Gastrocnemius medialis (tissue), 4 donors: ENCODE measurements around the gene CNPY3. TPM values are rescaled to one million over a fixed set of nuclear protein-coding genes. Genes with fewer than 3 reads are reported as not detected.

Experiments
- ATAC-seq, 2 donors: fragments of 150-250 bp; one replicate each; pipeline ENCODE4 v1.9.1; 2016
- DNase-seq, 2 donors: peaks; one replicate each; pipeline ENCODE4 v3.0.0-alpha.2; 2019
- H3K27ac ChIP-seq, 4 donors: fragments of 200-600 bp; sonication (generic); 1 replicate in 1 of 4; 2 replicates in 3 of 4; pipeline ENCODE4 v1.5.1; 2016 to 2018; ENCODE audit warnings: mild to moderate bottlenecking in 2 of 4, moderate library complexity in 1 of 4
- H3K27me3 ChIP-seq, 3 donors: fragments of 200-600 bp; sonication (generic) in 2 of 3; 1 replicate in 1 of 3; 2 replicates in 2 of 3; pipeline versions ENCODE4 v1.5.1 to v1.6.0; 2016 to 2019; ENCODE audit warnings: mild to moderate bottlenecking in 1 of 3, moderate library complexity in 1 of 3
- H3K36me3 ChIP-seq, 2 donors: fragments of 200-600 bp; sonication (generic) in 1 of 2; one replicate each; pipeline ENCODE4 v1.5.1; 2017 to 2018
- H3K4me1 ChIP-seq, 2 donors: fragments of 200-600 bp; sonication (generic) in 1 of 2; one replicate each; pipeline ENCODE4 v1.5.1; 2016 to 2017; ENCODE audit warnings: mild to moderate bottlenecking in 2 of 2
- H3K4me3 ChIP-seq, 4 donors: fragments of 200-600 bp; sonication (generic) in 3 of 4; 1 replicate in 1 of 4; 2 replicates in 3 of 4; pipeline ENCODE4 v1.5.1; 2016 to 2019; ENCODE audit warnings: mild to moderate bottlenecking in 2 of 4
- H3K9me3 ChIP-seq, 3 donors: fragments of 200-600 bp; sonication (generic) in 2 of 3; 1 replicate in 1 of 3; 2 replicates in 2 of 3; pipeline ENCODE4 v1.5.1; 2016 to 2019
- CTCF ChIP-seq, 5 experiments: fragments of 450-650 bp in 3 of 5; fragments of 200-600 bp in 2 of 5; sonication (generic) in 2 of 5; IDR thresholded peaks in 4 of 5; conservative IDR thresholded peaks in 1 of 5; 1 replicate in 4 of 5; 2 replicates in 1 of 5; pipeline ENCODE4 v1.5.1; 2016 to 2019; ENCODE audit warnings: antibody characterized with exemption in 5 of 5, mild to moderate bottlenecking in 3 of 5, moderate library complexity in 3 of 5
- POLR2A ChIP-seq, 2 donors: fragments of 450-650 bp; IDR thresholded peaks; one replicate each; pipeline ENCODE4 v1.6.1; 2017; ENCODE audit warnings: antibody characterized with exemption in 2 of 2, mild to moderate bottlenecking in 2 of 2, moderate library complexity in 2 of 2
- in situ Hi-C, 4 donors: fragments of 200-750 bp; cut with MboI; loops; one replicate each; pipeline versions ENCODE4 v1.15.0 to v1.8.0; 2017; ENCODE audit warnings: low sequenced_read_pairs in 4 of 4
- intact Hi-C: fragments of 100-400 bp; cut with DNase I; formaldehyde crosslinking; loops from one replicate; pipeline ENCODE4 v1.15.1; 2023; ENCODE audit warnings: low total_unique reads
- total RNA-seq, 4 donors: library from RNA; depleted of rRNA; stranded (reverse); fragments of >200 nt; gene quantifications; one replicate each; pipeline versions ENCODE4 v1.1.0 to v1.2.3, GENCODE V29; 2016

The CNPY3 gene
- total RNA-seq, 4 donors from 2014 or later: 7.1 to 13.5 (median 9.3) TPM

- Histone ChIP-seq H3K9me3 (no peaks in the 10 kb centered on the region), H3K27me3 (no peaks in the 10 kb centered on the region), H3K4me3 (no peak overlapping the region), H3K27ac (no peak overlapping the region), H3K36me3 (peaks cover 0 to 33% of the 10 kb centered on the region in 2 donors), H3K4me1 (peaks cover 7 to 11% of the 10 kb centered on the region in 2 donors)
- ATAC-seq (no peak), DNase-seq (no peak)
- intact Hi-C loops: no loop called here
- TF ChIP-seq POLR2A (IDR thresholded peaks at IDR 0.05): no peak
- TF ChIP-seq CTCF (IDR thresholded peaks at IDR 0.05 in 4 of 5, conservative IDR thresholded peaks at IDR 0.05 in 1 of 5): no peak
- in situ Hi-C loops: no loop called here
Observed at GRCh38 chr6:42962096-42962495, 32.8 kb downstream of the CNPY3 start.

- DNase-seq (no peak), ATAC-seq (no peak)
- H3K36me3 ChIP-seq: peaks cover 0 to 33% of the 10 kb centered on the region in 2 donors
- in situ Hi-C loops (no loop called here), intact Hi-C loops (no loop called here)
- TF ChIP-seq POLR2A (IDR thresholded peaks at IDR 0.05) (no peak), CTCF (IDR thresholded peaks at IDR 0.05 in 4 of 5, conservative IDR thresholded peaks at IDR 0.05 in 1 of 5) (no peak)
- H3K4me1 ChIP-seq: peaks cover 7 to 11% of the 10 kb centered on the region in 2 donors
- no peak overlapping the region for H3K27ac ChIP-seq
- H3K4me3 ChIP-seq: no peak overlapping the region
- no peaks in the 10 kb centered on the region for H3K9me3 ChIP-seq
- H3K27me3 ChIP-seq: no peaks in the 10 kb centered on the region
Observed at GRCh38 chr6:42962502-42963178, 33.4 kb downstream of the CNPY3 start.

- DNase-seq: no peak
- TF ChIP-seq POLR2A (IDR thresholded peaks at IDR 0.05) (no peak), CTCF (IDR thresholded peaks at IDR 0.05 in 4 of 5, conservative IDR thresholded peaks at IDR 0.05 in 1 of 5) (no peak)
- peaks cover 0 to 33% of the 10 kb centered on the region in 2 donors for H3K36me3 ChIP-seq
Observed at GRCh38 chr6:42963179-42963854, 34.0 kb downstream of the CNPY3 start.

GRCh38 chr6:42963855-42964605, 34.8 kb downstream of the CNPY3 start:
- in situ Hi-C loops: no loop called here
- intact Hi-C loops: no loop called here
- Histone ChIP-seq H3K27me3 (no peaks in the 10 kb centered on the region), H3K27ac (no peak overlapping the region), H3K4me1 (peaks cover 7 to 11% of the 10 kb centered on the region in 2 donors), H3K9me3 (no peaks in the 10 kb centered on the region), H3K36me3 (peaks cover 0 to 33% of the 10 kb centered on the region in 2 donors), H3K4me3 (no peak overlapping the region)
- TF ChIP-seq POLR2A (IDR thresholded peaks at IDR 0.05) (no peak), CTCF (IDR thresholded peaks at IDR 0.05 in 4 of 5, conservative IDR thresholded peaks at IDR 0.05 in 1 of 5) (no peak)
- no peak for ATAC-seq
- DNase-seq: no peak

More at GRCh38 chr6:42963179-42963854, 34.0 kb downstream of the CNPY3 start:
- Histone ChIP-seq H3K4me1 (peaks cover 7 to 11% of the 10 kb centered on the region in 2 donors), H3K9me3 (no peaks in the 10 kb centered on the region), H3K27me3 (no peaks in the 10 kb centered on the region), H3K4me3 (no peak overlapping the region), H3K27ac (no peak overlapping the region)
- intact Hi-C loops: no loop called here
- in situ Hi-C loops: no loop called here
- ATAC-seq: no peak
